Astrocyte (in vitro differentiated cells and primary cell): Measurements from ENCODE around the gene OR1J1. TPM values are rescaled to one million over a fixed set of nuclear protein-coding genes. Genes with fewer than 3 reads are reported as not detected.
A peak's percentile ranks its signal among the peaks of the same experiment; 100 is the strongest.

ENCODE experiments used
- DNase-seq: peaks from one replicate; pipeline ENCODE4 v3.0.0-alpha.2; 2010; ENCODE audit warnings: low read depth
- FAIRE-seq: peaks from 2 replicates; lab custom pipeline; 2011; peaks lifted over from hg19 to GRCh38; lab: Jason Lieb, UNC
- H2AFZ ChIP-seq: 2 replicates; pipeline ENCODE4 v1.6.0; 2012; ENCODE audit warnings: low read depth, low read length, inconsistent platforms
- H3K27ac ChIP-seq: 2 replicates; pipeline ENCODE4 v1.5.1; 2011; ENCODE audit warnings: low read depth, low read length, inconsistent platforms
- H3K27me3 ChIP-seq: 2 replicates; pipeline ENCODE4 v1.6.0; 2011; ENCODE audit warnings: low read length, inconsistent platforms; ENCODE audit not compliant: insufficient read depth
- H3K36me3 ChIP-seq: 2 replicates; pipeline ENCODE4 v1.5.1; 2011; ENCODE audit warnings: low read length, inconsistent platforms; ENCODE audit not compliant: insufficient read depth
- H3K4me1 ChIP-seq: 2 replicates; pipeline ENCODE4 v1.5.1; 2011; ENCODE audit warnings: low read length, inconsistent platforms; ENCODE audit not compliant: insufficient read depth
- H3K4me2 ChIP-seq: 2 replicates; pipeline ENCODE4 v1.6.0; 2012; ENCODE audit warnings: low read length, inconsistent platforms
- H3K4me3 ChIP-seq: 2 replicates; pipeline ENCODE4 v1.5.1; 2011; ENCODE audit warnings: low read depth, mild to moderate bottlenecking, low read length, inconsistent platforms; ENCODE audit not compliant: insufficient read depth
- H3K79me2 ChIP-seq: 2 replicates; pipeline ENCODE4 v1.6.0; 2012; ENCODE audit warnings: mild to moderate bottlenecking, low read length, inconsistent platforms; ENCODE audit not compliant: insufficient read depth
- H3K9ac ChIP-seq: 2 replicates; pipeline ENCODE4 v1.6.0; 2012; ENCODE audit warnings: mild to moderate bottlenecking, low read length, inconsistent platforms
- H3K9me3 ChIP-seq: 2 replicates; pipeline ENCODE4 v1.5.1; 2012; ENCODE audit warnings: low read depth, mild to moderate bottlenecking, low read length, inconsistent platforms; ENCODE audit not compliant: insufficient read depth
- H4K20me1 ChIP-seq: 2 replicates; pipeline ENCODE4 v1.6.0; 2012; ENCODE audit warnings: low read length, inconsistent platforms; ENCODE audit not compliant: insufficient read depth
- H3K27ac Mint-ChIP-seq: one replicate; pipeline ENCODE4 v1.8.0; 2021; ENCODE audit warnings: mild to moderate bottlenecking, mixed read lengths; ENCODE audit not compliant: unreplicated experiment
- H3K27me3 Mint-ChIP-seq: one replicate; pipeline ENCODE4 v1.8.0; 2021; ENCODE audit warnings: low read depth, mixed read lengths; ENCODE audit not compliant: unreplicated experiment
- H3K36me3 Mint-ChIP-seq: one replicate; pipeline ENCODE4 v1.8.0; 2021; ENCODE audit warnings: low read depth, mixed read lengths; ENCODE audit not compliant: unreplicated experiment
- H3K4me1 Mint-ChIP-seq: one replicate; pipeline ENCODE4 v1.8.0; 2021; ENCODE audit warnings: low read depth, mixed read lengths; ENCODE audit not compliant: unreplicated experiment
- H3K4me3 Mint-ChIP-seq: one replicate; pipeline ENCODE4 v1.8.0; 2021; ENCODE audit warnings: mild to moderate bottlenecking, moderate library complexity, mixed read lengths; ENCODE audit not compliant: unreplicated experiment
- H3K9me3 Mint-ChIP-seq: one replicate; pipeline ENCODE4 v1.8.0; 2021; ENCODE audit warnings: mild to moderate bottlenecking, mixed read lengths; ENCODE audit not compliant: unreplicated experiment
- EZH2 ChIP-seq: IDR thresholded peaks from 2 replicates; pipeline ENCODE4 v1.6.1; 2012; ENCODE audit warnings: mild to moderate bottlenecking, low read length, inconsistent platforms; ENCODE audit not compliant: insufficient read depth
- total RNA-seq: library from RNA; stranded (reverse); gene quantifications from 2 replicates; pipeline ENCODE4 v1.2.1, GENCODE V29; 2021
- TF ChIP-seq, protein P1 (sequence below): IDR thresholded peaks from 2 replicates; pipeline ENCODE4 v1.5.1; 2011; ENCODE audit warnings: low read depth, mild to moderate bottlenecking, inconsistent platforms, low read length, moderate library complexity; ENCODE audit not compliant: insufficient read depth

Gene OR1J1
- total RNA-seq, 1 donor from 2014 or later = not detected

- FAIRE-seq (no peak), DNase-seq (no peak)
- Histone ChIP-seq H3K9ac (no peak overlapping the region), H2AFZ (no peak overlapping the region), H3K4me3 (no peak overlapping the region), H4K20me1 (no peaks in the 10 kb centered on the region), H3K36me3 (no peaks in the 10 kb centered on the region), H3K4me1 (no peaks in the 10 kb centered on the region), H3K27ac (no peak overlapping the region), H3K27me3 (peaks cover 2% of the 10 kb centered on the region), H3K79me2 (no peaks in the 10 kb centered on the region), H3K4me2 (no peak overlapping the region), H3K9me3 (no peaks in the 10 kb centered on the region)
- no peak for TF ChIP-seq EZH2
- TF ChIP-seq, protein P1, sequence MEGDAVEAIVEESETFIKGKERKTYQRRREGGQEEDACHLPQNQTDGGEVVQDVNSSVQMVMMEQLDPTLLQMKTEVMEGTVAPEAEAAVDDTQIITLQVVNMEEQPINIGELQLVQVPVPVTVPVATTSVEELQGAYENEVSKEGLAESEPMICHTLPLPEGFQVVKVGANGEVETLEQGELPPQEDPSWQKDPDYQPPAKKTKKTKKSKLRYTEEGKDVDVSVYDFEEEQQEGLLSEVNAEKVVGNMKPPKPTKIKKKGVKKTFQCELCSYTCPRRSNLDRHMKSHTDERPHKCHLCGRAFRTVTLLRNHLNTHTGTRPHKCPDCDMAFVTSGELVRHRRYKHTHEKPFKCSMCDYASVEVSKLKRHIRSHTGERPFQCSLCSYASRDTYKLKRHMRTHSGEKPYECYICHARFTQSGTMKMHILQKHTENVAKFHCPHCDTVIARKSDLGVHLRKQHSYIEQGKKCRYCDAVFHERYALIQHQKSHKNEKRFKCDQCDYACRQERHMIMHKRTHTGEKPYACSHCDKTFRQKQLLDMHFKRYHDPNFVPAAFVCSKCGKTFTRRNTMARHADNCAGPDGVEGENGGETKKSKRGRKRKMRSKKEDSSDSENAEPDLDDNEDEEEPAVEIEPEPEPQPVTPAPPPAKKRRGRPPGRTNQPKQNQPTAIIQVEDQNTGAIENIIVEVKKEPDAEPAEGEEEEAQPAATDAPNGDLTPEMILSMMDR = no peak
- H3K27ac Mint-ChIP-seq = no peak overlapping the region
- H3K4me1 Mint-ChIP-seq = no peaks in the 10 kb centered on the region
- no peaks in the 10 kb centered on the region for H3K36me3 Mint-ChIP-seq
- peaks cover 14% of the 10 kb centered on the region for H3K27me3 Mint-ChIP-seq
- H3K4me3 Mint-ChIP-seq = no peak overlapping the region
- peaks cover 7% of the 10 kb centered on the region for H3K9me3 Mint-ChIP-seq
Observed at GRCh38 chr9:122475717-122476116, 2.0 kb downstream of the OR1J1 start.

DNA sequence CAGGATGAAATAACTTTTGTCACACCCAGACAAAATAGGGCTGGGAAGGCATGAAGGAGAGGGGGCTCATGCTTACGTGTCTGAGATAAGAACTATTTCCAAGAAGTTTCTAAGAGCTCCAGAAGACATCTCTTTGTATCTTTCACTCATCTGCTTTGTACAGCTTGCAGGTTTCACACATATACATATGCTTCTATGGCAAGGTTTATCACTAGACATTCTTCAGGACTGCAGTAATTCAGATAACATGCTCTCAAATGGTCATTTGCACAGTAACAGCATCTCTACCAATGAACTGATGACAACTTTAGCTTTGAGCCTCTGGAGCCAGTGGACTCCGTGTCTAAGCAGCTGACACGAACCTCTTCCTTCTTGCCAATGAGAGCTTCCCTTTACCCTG lies 3.2 kb downstream of the OR1J1 start:
- H3K27me3 ChIP-seq = peaks cover 2% of the 10 kb centered on the region
- peaks cover 11% of the 10 kb centered on the region for H3K9me3 Mint-ChIP-seq
- H2AFZ ChIP-seq = no peak overlapping the region
- H3K4me2 ChIP-seq = no peak overlapping the region
- no peak overlapping the region for H3K4me3 Mint-ChIP-seq
- no peaks in the 10 kb centered on the region for H3K79me2 ChIP-seq
- no peak for FAIRE-seq
- H3K9me3 ChIP-seq = no peaks in the 10 kb centered on the region
- H3K27ac ChIP-seq = no peak overlapping the region
- H3K4me1 Mint-ChIP-seq = no peaks in the 10 kb centered on the region
- no peak overlapping the region for H3K27ac Mint-ChIP-seq
- no peaks in the 10 kb centered on the region for H3K36me3 ChIP-seq
- H3K9ac ChIP-seq = no peak overlapping the region
- H3K36me3 Mint-ChIP-seq = no peaks in the 10 kb centered on the region
- peaks cover 18% of the 10 kb centered on the region for H3K27me3 Mint-ChIP-seq
- no peak for TF ChIP-seq EZH2
- TF ChIP-seq, protein P1 = no peak
- no peaks in the 10 kb centered on the region for H3K4me1 ChIP-seq
- no peaks in the 10 kb centered on the region for H4K20me1 ChIP-seq
- no peak for DNase-seq
- H3K4me3 ChIP-seq = no peak overlapping the region

- H3K27me3 ChIP-seq = no peaks in the 10 kb centered on the region
- no peaks in the 10 kb centered on the region for H3K4me1 ChIP-seq
- TF ChIP-seq, protein P1 = no peak
- TF ChIP-seq EZH2 = no peak
- peaks cover 11% of the 10 kb centered on the region for H3K9me3 Mint-ChIP-seq
- H3K9me3 ChIP-seq = no peaks in the 10 kb centered on the region
- no peak overlapping the region for H3K4me2 ChIP-seq
- FAIRE-seq (no peak), DNase-seq (peak; percentile 39)
- no peak overlapping the region for H3K27ac Mint-ChIP-seq
- H3K4me3 ChIP-seq = no peak overlapping the region
- H3K27me3 Mint-ChIP-seq = peaks cover 36% of the 10 kb centered on the region
- H3K27ac ChIP-seq = no peak overlapping the region
- no peaks in the 10 kb centered on the region for H3K79me2 ChIP-seq
- H4K20me1 ChIP-seq = no peaks in the 10 kb centered on the region
- no peak overlapping the region for H3K9ac ChIP-seq
- H3K4me1 Mint-ChIP-seq = no peaks in the 10 kb centered on the region
- H3K36me3 ChIP-seq = no peaks in the 10 kb centered on the region
- H3K4me3 Mint-ChIP-seq = no peak overlapping the region
- H3K36me3 Mint-ChIP-seq = no peaks in the 10 kb centered on the region
- no peak overlapping the region for H2AFZ ChIP-seq
Observed at GRCh38 chr9:122468735-122469134, 9.0 kb downstream of the OR1J1 start.
